Chondrocyte (in vitro differentiated cells): ENCODE data around the gene ATP5PD. TPM values are rescaled to one million over a fixed set of nuclear protein-coding genes. Genes with fewer than 3 reads are reported as not detected.

Experiments
- DNase-seq: peaks from one replicate; pipeline ENCODE4 v3.0.0; 2021; ENCODE audit warnings: mixed read lengths, low spot score
- H3K27ac Mint-ChIP-seq: one replicate; pipeline ENCODE4 v1.8.0; 2021; ENCODE audit warnings: mild to moderate bottlenecking, moderate library complexity, mixed read lengths; ENCODE audit not compliant: unreplicated experiment
- H3K27me3 Mint-ChIP-seq: 2 replicates; pipeline ENCODE4 v1.8.0; 2021; ENCODE audit warnings: low read depth, mixed read lengths
- H3K36me3 Mint-ChIP-seq: 2 replicates; pipeline ENCODE4 v1.8.0; 2021; ENCODE audit warnings: low read depth, mixed read lengths
- H3K4me1 Mint-ChIP-seq: 2 replicates; pipeline ENCODE4 v1.8.0; 2021; ENCODE audit warnings: low read depth, mild to moderate bottlenecking, mixed read lengths
- H3K4me3 Mint-ChIP-seq: one replicate; pipeline ENCODE4 v1.8.0; 2021; ENCODE audit warnings: mild to moderate bottlenecking, moderate library complexity, mixed read lengths; ENCODE audit not compliant: unreplicated experiment
- H3K9me3 Mint-ChIP-seq: 2 replicates; pipeline ENCODE4 v1.8.0; 2021; ENCODE audit warnings: low read depth, mixed read lengths
- CTCF ChIP-seq: fragments of 200-600 bp; sonication (generic); IDR thresholded peaks from 2 replicates; pipeline ENCODE4 v1.5.0; 2021; ENCODE audit warnings: antibody characterized with exemption, mild to moderate bottlenecking, moderate library complexity
- total RNA-seq: library from RNA; stranded (reverse); gene quantifications from 3 replicates; pipeline ENCODE4 v1.2.1, GENCODE V29; 2021

Gene ATP5PD
- total RNA-seq, 1 donor from 2014 or later, result 183 TPM

GRCh38 chr17:75059369-75060345, 12.9 kb upstream of the ATP5PD start:
- peak; percentile 81 for TF ChIP-seq CTCF
- Mint-ChIP-seq H3K36me3 (peaks cover 24% of the 10 kb centered on the region), H3K4me3 (no peak overlapping the region), H3K27ac (peak overlapping the region; percentile 69), H3K27me3 (no peaks in the 10 kb centered on the region), H3K9me3 (no peaks in the 10 kb centered on the region), H3K4me1 (peaks cover 11% of the 10 kb centered on the region)
- DNase-seq, result peak; percentile 72

GRCh38 chr17:75051941-75052340, 5.2 kb upstream of the ATP5PD start:
- Mint-ChIP-seq H3K9me3 (no peaks in the 10 kb centered on the region), H3K36me3 (peaks cover 17% of the 10 kb centered on the region), H3K27ac (no peak overlapping the region), H3K4me1 (peaks cover 18% of the 10 kb centered on the region), H3K27me3 (no peaks in the 10 kb centered on the region), H3K4me3 (no peak overlapping the region)
- DNase-seq, result no peak
- no peak for TF ChIP-seq CTCF

- no peak for DNase-seq
- peaks cover 12% of the 10 kb centered on the region for H3K36me3 Mint-ChIP-seq
- H3K27me3 Mint-ChIP-seq, result no peaks in the 10 kb centered on the region
- H3K4me1 Mint-ChIP-seq, result peaks cover 32% of the 10 kb centered on the region
- no peaks in the 10 kb centered on the region for H3K9me3 Mint-ChIP-seq
- no peak overlapping the region for H3K27ac Mint-ChIP-seq
- no peak overlapping the region for H3K4me3 Mint-ChIP-seq
- TF ChIP-seq CTCF, result no peak
These were observed 2.9 kb upstream of the ATP5PD start for GRCh38 chr17:75049706-75050105.

GRCh38 chr17:75049057-75049456, 2.3 kb upstream of the ATP5PD start:
- no peak overlapping the region for H3K27ac Mint-ChIP-seq
- TF ChIP-seq CTCF, result no peak
- H3K27me3 Mint-ChIP-seq, result no peaks in the 10 kb centered on the region
- no peak for DNase-seq
- peaks cover 34% of the 10 kb centered on the region for H3K4me1 Mint-ChIP-seq
- H3K9me3 Mint-ChIP-seq, result no peaks in the 10 kb centered on the region
- peaks cover 9% of the 10 kb centered on the region for H3K36me3 Mint-ChIP-seq
- H3K4me3 Mint-ChIP-seq, result no peak overlapping the region

GRCh38 chr17:75048249-75048878, 1.6 kb upstream of the ATP5PD start:
- H3K27ac Mint-ChIP-seq, result peak overlapping the region; percentile 87
- no peak for TF ChIP-seq CTCF
- peaks cover 34% of the 10 kb centered on the region for H3K4me1 Mint-ChIP-seq
- H3K4me3 Mint-ChIP-seq, result peak overlapping the region; percentile 96
- DNase-seq, result no peak
- no peaks in the 10 kb centered on the region for H3K9me3 Mint-ChIP-seq
- H3K27me3 Mint-ChIP-seq, result no peaks in the 10 kb centered on the region
- peaks cover 8% of the 10 kb centered on the region for H3K36me3 Mint-ChIP-seq
